Lower leg skin (tissue), 4 donors: Measurements from ENCODE around the gene ZNF787. TPM values are rescaled to one million over a fixed set of nuclear protein-coding genes. Genes with fewer than 3 reads are reported as not detected.
A peak's percentile ranks its signal among the peaks of the same experiment; 100 is the strongest.

Experiments
- DNase-seq, 2 donors: peaks; one replicate each; pipeline ENCODE4 v3.0.0-alpha.2; 2019; ENCODE audit warnings: low spot score in 2 of 2
- H3K4me3 ChIP-seq: fragments of 200-600 bp; sonication (generic); 2 replicates; pipeline ENCODE4 v1.5.1; 2017; ENCODE audit warnings: mild to moderate bottlenecking, low read depth; ENCODE audit not compliant: poor library complexity, severe bottlenecking
- POLR2A ChIP-seq, 2 donors: fragments of 450-650 bp; IDR thresholded peaks; one replicate each; pipeline ENCODE4 v1.6.1; 2016 to 2017; ENCODE audit warnings: antibody characterized with exemption in 2 of 2, mild to moderate bottlenecking in 1 of 2, moderate library complexity in 1 of 2
- WGBS, 2 donors: methylation state at CpG; one replicate each; pipeline ENCODE4 v1.1.5; 2018; 5-methylcytosine and 5-hydroxymethylcytosine counted together
- intact Hi-C: fragments of 100-400 bp; cut with DNase I; formaldehyde crosslinking; loops from one replicate; pipeline ENCODE4 v1.15.0; 2023; ENCODE audit warnings: low total_unique reads
- total RNA-seq, 4 donors: library from RNA; depleted of rRNA; stranded (reverse); fragments of >200 nt; gene quantifications; one replicate each; pipeline ENCODE4 v1.1.0, GENCODE V29; 2016
- TF ChIP-seq, protein P1 (sequence below), 3 donors: fragments of 450-650 bp; IDR thresholded peaks; one replicate each; pipeline ENCODE4 v1.5.1; 2016; ENCODE audit warnings: antibody characterized with exemption in 3 of 3, mild to moderate bottlenecking in 3 of 3, moderate library complexity in 2 of 3

Gene ZNF787
- total RNA-seq, 4 donors from 2014 or later = 11.6 to 21.5 (median 19.9) TPM

DNA sequence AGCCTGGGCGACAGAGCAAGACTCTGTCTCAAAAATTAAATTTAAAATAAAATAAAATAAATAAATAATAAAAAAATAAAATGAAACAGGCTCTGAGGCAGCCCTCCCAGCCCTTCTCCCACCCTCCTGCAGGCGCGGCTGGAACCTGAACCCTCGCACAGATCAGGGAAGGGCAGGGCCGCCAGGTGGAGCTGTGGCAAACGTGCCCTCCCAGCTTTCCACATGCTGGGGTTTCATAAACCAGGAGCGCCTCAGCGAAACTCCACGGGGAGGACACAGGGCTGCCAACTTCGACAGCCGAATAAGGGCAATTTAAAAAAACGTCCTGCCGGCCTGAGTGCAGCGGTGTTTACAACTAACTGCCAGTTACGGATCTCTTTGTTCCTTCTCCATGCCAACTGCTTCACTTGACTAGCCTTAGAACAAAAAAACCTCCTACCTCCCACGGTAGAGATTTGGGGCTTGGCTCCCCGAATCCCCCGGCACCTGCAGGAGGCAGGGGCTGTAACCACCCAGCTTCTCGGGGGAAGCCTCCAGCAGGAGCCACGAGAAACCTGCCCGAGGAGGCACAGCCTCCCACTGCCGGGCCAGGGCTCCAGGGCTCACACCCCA, 15.9 kb downstream of the ZNF787 start:
- no peak overlapping the region for H3K4me3 ChIP-seq
- TF ChIP-seq POLR2A (IDR thresholded peaks at IDR 0.05) = no peak
- TF ChIP-seq, protein P1, sequence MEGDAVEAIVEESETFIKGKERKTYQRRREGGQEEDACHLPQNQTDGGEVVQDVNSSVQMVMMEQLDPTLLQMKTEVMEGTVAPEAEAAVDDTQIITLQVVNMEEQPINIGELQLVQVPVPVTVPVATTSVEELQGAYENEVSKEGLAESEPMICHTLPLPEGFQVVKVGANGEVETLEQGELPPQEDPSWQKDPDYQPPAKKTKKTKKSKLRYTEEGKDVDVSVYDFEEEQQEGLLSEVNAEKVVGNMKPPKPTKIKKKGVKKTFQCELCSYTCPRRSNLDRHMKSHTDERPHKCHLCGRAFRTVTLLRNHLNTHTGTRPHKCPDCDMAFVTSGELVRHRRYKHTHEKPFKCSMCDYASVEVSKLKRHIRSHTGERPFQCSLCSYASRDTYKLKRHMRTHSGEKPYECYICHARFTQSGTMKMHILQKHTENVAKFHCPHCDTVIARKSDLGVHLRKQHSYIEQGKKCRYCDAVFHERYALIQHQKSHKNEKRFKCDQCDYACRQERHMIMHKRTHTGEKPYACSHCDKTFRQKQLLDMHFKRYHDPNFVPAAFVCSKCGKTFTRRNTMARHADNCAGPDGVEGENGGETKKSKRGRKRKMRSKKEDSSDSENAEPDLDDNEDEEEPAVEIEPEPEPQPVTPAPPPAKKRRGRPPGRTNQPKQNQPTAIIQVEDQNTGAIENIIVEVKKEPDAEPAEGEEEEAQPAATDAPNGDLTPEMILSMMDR (IDR thresholded peaks at IDR 0.05) = no peak
- WGBS, 2 donors = 23 to 32% methylated on average over 21 to 22 of the region's 22 CpGs
- intact Hi-C loops = no loop called here
- peak; percentile 52 to 93 for DNase-seq

DNA sequence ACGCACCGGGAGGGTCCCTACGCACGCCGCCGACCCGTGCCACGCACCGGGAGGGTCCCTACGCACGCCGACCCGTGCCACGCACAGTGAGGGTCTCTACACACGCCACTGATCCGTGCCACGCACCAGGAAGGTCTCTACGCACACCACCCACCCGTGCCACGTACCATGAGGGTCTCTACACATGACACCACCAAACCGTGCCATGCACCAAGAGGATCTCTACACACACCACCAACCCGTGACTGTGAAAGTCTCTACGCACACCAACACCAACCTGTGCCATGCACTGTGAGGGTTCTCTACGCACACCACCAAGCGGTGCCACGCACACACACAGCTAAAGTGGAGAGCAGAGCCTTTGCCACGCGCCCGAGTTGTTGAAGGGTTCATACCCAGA, 16.7 kb downstream of the ZNF787 start:
- intact Hi-C loops = no loop called here
- no peak overlapping the region for H3K4me3 ChIP-seq
- 94 to 95% methylated on average over 13 to 22 of the region's 29 CpGs for WGBS, 2 donors
- no peak for DNase-seq
- TF ChIP-seq, protein P1 (IDR thresholded peaks at IDR 0.05) = no peak
- no peak for TF ChIP-seq POLR2A (IDR thresholded peaks at IDR 0.05)

DNA sequence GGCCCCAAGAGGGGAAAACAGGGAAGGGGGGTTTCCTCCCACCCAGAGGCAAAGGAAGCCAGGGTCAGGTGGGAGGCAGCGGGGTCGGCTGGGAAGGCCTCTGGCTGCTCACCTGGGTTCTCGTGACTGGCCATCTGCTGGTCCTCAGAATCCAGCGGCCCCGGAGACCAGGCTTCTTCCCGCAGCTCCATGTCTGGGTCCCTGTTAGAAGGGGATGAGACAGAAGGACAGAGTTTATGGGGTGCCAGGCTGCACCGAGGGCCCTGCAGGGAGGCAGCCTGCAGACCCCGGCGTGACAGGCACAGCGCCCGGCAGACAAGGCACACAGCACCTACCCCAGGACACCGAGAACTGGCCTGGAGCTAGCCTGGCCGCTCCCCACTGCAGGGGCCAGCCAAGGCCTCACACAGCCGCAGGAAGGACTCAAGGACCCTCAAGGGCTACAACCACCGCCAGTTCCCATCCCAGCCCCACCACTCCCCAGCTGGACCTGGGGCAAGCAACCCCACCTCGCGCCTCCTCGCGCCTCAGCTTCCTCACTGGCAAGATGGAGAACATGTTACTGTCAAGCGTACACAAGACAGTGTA, 18.0 kb downstream of the ZNF787 start:
- TF ChIP-seq POLR2A (IDR thresholded peaks at IDR 0.05) = no peak
- TF ChIP-seq, protein P1 (IDR thresholded peaks at IDR 0.05) = no peak
- no peak overlapping the region for H3K4me3 ChIP-seq
- no peak for DNase-seq
- intact Hi-C loops = no loop called here
- WGBS, 2 donors = 82 to 85% methylated on average over 12 to 18 of the region's 20 CpGs

DNA sequence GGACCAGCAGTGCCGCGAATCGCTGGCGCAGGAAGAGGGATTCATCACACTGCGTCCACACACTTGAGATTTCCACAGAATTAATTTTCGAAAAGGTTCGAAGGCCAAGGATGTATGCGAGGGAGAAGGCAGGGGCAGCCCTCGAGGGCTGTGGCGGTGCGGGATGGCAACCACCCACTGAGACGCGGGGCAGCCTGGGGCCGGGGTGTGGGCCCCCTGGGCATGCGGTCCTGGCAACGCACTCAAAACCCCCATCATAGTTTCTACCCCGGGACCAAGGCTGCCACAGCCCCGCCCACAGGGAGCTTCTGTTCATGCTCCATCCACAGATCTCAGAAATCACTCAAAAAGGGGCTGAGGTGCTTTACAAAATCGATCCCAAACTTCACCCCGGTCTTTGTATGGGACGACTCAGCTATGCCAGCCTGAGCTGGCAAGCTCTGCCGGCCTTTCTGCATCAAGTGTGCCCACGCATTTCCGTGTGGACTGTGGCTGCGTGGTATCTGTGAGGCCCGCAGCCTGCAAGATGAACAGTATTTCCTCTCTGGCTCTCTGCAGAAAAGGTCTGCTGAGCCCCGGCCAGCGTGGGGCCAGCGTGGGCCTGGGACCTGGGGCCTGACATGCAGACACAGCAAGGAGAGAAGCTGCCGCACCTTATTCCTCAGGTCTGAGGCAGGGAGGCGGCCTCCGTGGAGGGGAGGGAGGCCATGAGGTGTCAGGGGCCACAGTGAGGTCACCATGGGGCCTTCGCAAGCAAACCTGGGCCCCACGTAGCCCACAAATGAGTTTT, 19.2 kb downstream of the ZNF787 start:
- no peak overlapping the region for H3K4me3 ChIP-seq
- DNase-seq = no peak
- intact Hi-C loops = no loop called here
- TF ChIP-seq, protein P1 (IDR thresholded peaks at IDR 0.05) = no peak
- 82 to 87% methylated on average over 34 of the region's 34 CpGs for WGBS, 2 donors

DNA sequence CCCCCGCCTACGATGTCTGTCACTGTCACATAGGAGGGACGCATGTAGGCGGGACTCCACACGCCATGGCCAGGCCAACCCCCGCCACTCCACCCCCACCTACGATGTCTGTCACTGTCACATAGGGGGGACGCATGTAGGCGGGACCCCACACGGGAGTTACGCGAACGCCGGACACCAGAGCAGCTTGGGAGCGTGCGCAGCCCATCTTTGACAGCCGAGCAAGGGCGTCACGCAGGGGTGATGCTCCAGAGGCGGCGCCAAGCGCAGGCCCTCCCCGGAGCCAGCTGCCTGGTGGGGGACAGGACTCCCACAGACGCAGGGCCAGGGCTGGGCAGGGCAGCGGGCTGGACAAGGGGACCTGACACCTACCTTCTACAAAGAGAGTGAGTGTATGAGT, 20.0 kb downstream of the ZNF787 start:
- intact Hi-C loops = no loop called here
- DNase-seq = no peak
- no peak overlapping the region for H3K4me3 ChIP-seq
- TF ChIP-seq, protein P1 (IDR thresholded peaks at IDR 0.05) = no peak
- no peak for TF ChIP-seq POLR2A (IDR thresholded peaks at IDR 0.05)
- 88% methylated on average over 23 to 25 of the region's 25 CpGs for WGBS, 2 donors
